IMR-90 (cell line): ENCODE measurements around the gene STMN3. TPM values are rescaled to one million over a fixed set of nuclear protein-coding genes. Genes with fewer than 3 reads are reported as not detected.
A peak's percentile ranks its signal among the peaks of the same experiment; 100 is the strongest.

Source experiments
- ATAC-seq: fragments of 200-7000 bp; cut with Tn5 transposase; 2 replicates; pipeline ENCODE4 v1.9.1; 2020; ENCODE audit warnings: low read depth, mild to moderate bottlenecking, moderate library complexity
- BruUV-seq: library from RNA; stranded (reverse); fragments of 400-500 nt; replicated peaks from 2 replicates; lab custom pipeline; 2021; lab: Mats Ljungman, UMichigan
- CTCF ChIA-PET: fragments of 300-600 bp; formaldehyde crosslinking; extraction: SDS; loops from one replicate; lab custom pipeline; 2021; ENCODE audit warnings: antibody characterized with exemption; lab: Yijun Ruan, JAX
- POLR2A ChIA-PET: fragments of 300-600 bp; sonication (Branson Sonifier 250); formaldehyde crosslinking; loops from one replicate; lab custom pipeline; 2022; ENCODE audit warnings: antibody characterized with exemption; ENCODE audit not compliant: unreplicated experiment; lab: Charles Lee
- DNase-seq: peaks from one replicate; pipeline ENCODE4 v3.0.0; 2013
- H2AFZ ChIP-seq: replicated peaks from 2 replicates; pipeline ENCODE3; 2013; ENCODE audit warnings: low read length, mild to moderate bottlenecking; ENCODE audit not compliant: poor library complexity
- H2AK5ac ChIP-seq: 2 replicates; pipeline ENCODE4 v1.6.1; 2013; ENCODE audit warnings: low read depth, low read length, inconsistent platforms
- H2AK9ac ChIP-seq: replicated peaks from 2 replicates; pipeline ENCODE3; 2013; ENCODE audit warnings: mild to moderate bottlenecking, low read depth, low read length, moderate library complexity; ENCODE audit not compliant: poor library complexity
- H2BK120ac ChIP-seq: 2 replicates; pipeline ENCODE4 v1.6.1; 2013; ENCODE audit warnings: low read depth, low read length, inconsistent platforms
- H2BK15ac ChIP-seq: 3 replicates; pipeline ENCODE4 v1.6.1; 2013; ENCODE audit warnings: low read depth, low read length, inconsistent platforms
- H2BK20ac ChIP-seq: 2 replicates; pipeline ENCODE4 v1.6.1; 2013; ENCODE audit warnings: low read depth, mild to moderate bottlenecking, inconsistent platforms, low read length, moderate library complexity
- H2BK5ac ChIP-seq: 2 replicates; pipeline ENCODE4 v1.6.1; 2013; ENCODE audit warnings: mild to moderate bottlenecking, low read depth, low read length, inconsistent platforms; ENCODE audit not compliant: poor library complexity, severe bottlenecking
- H3K14ac ChIP-seq: replicated peaks from 2 replicates; pipeline ENCODE4 v1.6.1; 2013; ENCODE audit warnings: low read depth, low read length, inconsistent platforms
- H3K18ac ChIP-seq: 2 replicates; pipeline ENCODE4 v1.6.1; 2013; ENCODE audit warnings: low read depth, low read length, control low read depth
- H3K23ac ChIP-seq: 2 replicates; pipeline ENCODE4 v1.6.1; 2013; ENCODE audit warnings: low read depth, low read length, inconsistent platforms
- H3K27ac ChIP-seq: 2 replicates; pipeline ENCODE4 v1.5.1; 2013; ENCODE audit warnings: mild to moderate bottlenecking, control low read depth, low read length; ENCODE audit not compliant: insufficient read depth
- H3K27me3 ChIP-seq: 2 replicates; pipeline ENCODE4 v1.6.1; 2013; ENCODE audit warnings: low read length; ENCODE audit not compliant: control insufficient read depth, insufficient read depth
- H3K36me3 ChIP-seq: 2 replicates; pipeline ENCODE4 v1.6.1; 2013; ENCODE audit warnings: low read length, mixed read lengths; ENCODE audit not compliant: control insufficient read depth, insufficient read depth
- H3K4ac ChIP-seq: 2 replicates; pipeline ENCODE4 v1.6.1; 2013; ENCODE audit warnings: low read depth, low read length, inconsistent platforms
- H3K4me1 ChIP-seq: 2 replicates; pipeline ENCODE4 v1.6.1; 2013; ENCODE audit warnings: low read length, mixed read lengths; ENCODE audit not compliant: control insufficient read depth, insufficient read depth
- H3K4me2 ChIP-seq: 2 replicates; pipeline ENCODE4 v1.6.1; 2013; ENCODE audit warnings: low read depth, mild to moderate bottlenecking, control low read depth, low read length, moderate library complexity
- H3K4me3 ChIP-seq: 2 replicates; pipeline ENCODE4 v1.5.1; 2013; ENCODE audit warnings: low read depth, mild to moderate bottlenecking, control low read depth, low read length, moderate library complexity; ENCODE audit not compliant: insufficient read depth
- H3K56ac ChIP-seq: 2 replicates; pipeline ENCODE4 v1.6.1; 2013; ENCODE audit warnings: low read length, inconsistent platforms; ENCODE audit not compliant: insufficient read depth; ENCODE audit errors: extremely low read depth
- H3K79me1 ChIP-seq, 2 experiments: 2 replicates each; pipeline ENCODE4 v1.6.1; 2013; ENCODE audit warnings: low read length in 2 of 2, inconsistent platforms in 1 of 2, low read depth in 1 of 2
- H3K9ac ChIP-seq: 2 replicates; pipeline ENCODE4 v1.6.1; 2013; ENCODE audit warnings: low read depth, low read length, control low read depth
- H3K9me1 ChIP-seq: 2 replicates; pipeline ENCODE4 v1.6.1; 2013; ENCODE audit warnings: low read length, inconsistent platforms; ENCODE audit not compliant: insufficient read depth
- H3K9me3 ChIP-seq: 2 replicates; pipeline ENCODE4 v1.6.1; 2013; ENCODE audit warnings: low read length; ENCODE audit not compliant: control insufficient read depth, insufficient read depth
- H4K20me1 ChIP-seq: 2 replicates; pipeline ENCODE4 v1.6.1; 2013; ENCODE audit warnings: low read length, inconsistent platforms; ENCODE audit not compliant: insufficient read depth
- H4K5ac ChIP-seq: 2 replicates; pipeline ENCODE4 v1.6.1; 2013; ENCODE audit warnings: mild to moderate bottlenecking, low read depth, low read length, control low read depth
- H4K8ac ChIP-seq, 2 experiments: 2 replicates each; pipeline ENCODE4 v1.6.1; 2013; ENCODE audit warnings: low read depth in 2 of 2, low read length in 2 of 2, control low read depth in 1 of 2, inconsistent platforms in 1 of 2
- H4K91ac ChIP-seq: 2 replicates; pipeline ENCODE4 v1.6.1; 2013; ENCODE audit warnings: low read depth, low read length, inconsistent platforms; ENCODE audit not compliant: insufficient read depth
- MAFK ChIP-seq: IDR thresholded peaks from 2 replicates; pipeline ENCODE4 v1.6.1; 2012; ENCODE audit warnings: low read depth, low read length, improper control_type of control experiment
- RCOR1 ChIP-seq: IDR thresholded peaks from 2 replicates; pipeline ENCODE4 v1.6.1; 2012; ENCODE audit warnings: mild to moderate bottlenecking, low read length, improper control_type of control experiment; ENCODE audit not compliant: insufficient replicate concordance
- SMC3 ChIP-seq: fragments of 150-350 bp; IDR thresholded peaks from 2 replicates; pipeline ENCODE4 v1.6.1; 2016; ENCODE audit warnings: low read depth, mild to moderate bottlenecking, antibody characterized with exemption, low read length, moderate library complexity
- WGBS, 2 experiments: methylation state at CpG; one replicate each; pipeline versions ENCODE4 v1.1.5 to v1.1.7; 2013; ENCODE audit warnings: missing lambda C conversion rate in 2 of 2; ENCODE audit not compliant: insufficient read length in 1 of 2; ENCODE audit errors: extremely low coverage in 2 of 2; 5-methylcytosine and 5-hydroxymethylcytosine counted together
- dilution Hi-C: fragments of 300-500 bp; cut with HindIII; formaldehyde crosslinking; loops from one replicate; pipeline ENCODE4 v1.14.3; 2018; ENCODE audit warnings: low sequenced_read_pairs; ENCODE audit not compliant: unreplicated experiment
- in situ Hi-C: fragments of 300-500 bp; cut with MboI; formaldehyde crosslinking; loops from 3 replicates; pipeline ENCODE4 v1.14.3; 2019; ENCODE audit warnings: low sequenced_read_pairs, inconsistent platforms, mixed read lengths
- intact Hi-C: fragments of 100-400 bp; cut with micrococcal nuclease; formaldehyde crosslinking; loops from 2 replicates; pipeline ENCODE4 v1.10.0; 2022
- polyA plus RNA-seq, 3 experiments: library from polyadenylated mRNA; depleted of rRNA; stranded (reverse); fragments of >200 nt; gene quantifications; 2 replicates each; pipeline ENCODE4 v1.2.3, GENCODE V29; 2012; ENCODE audit warnings: low replicate concordance in 1 of 3
- total RNA-seq: library from RNA; depleted of rRNA; stranded (reverse); fragments of >200 nt; gene quantifications from 2 replicates; pipeline ENCODE4 v1.2.3, GENCODE V29; 2012
- TF ChIP-seq, protein P1 (sequence below): fragments of 150-350 bp; IDR thresholded peaks from 2 replicates; pipeline ENCODE4 v1.6.1; 2016; ENCODE audit warnings: low read depth, mild to moderate bottlenecking, low read length, moderate library complexity, borderline replicate concordance

The STMN3 gene
- total and polyA plus RNA-seq, 2 of the 4 experiments (the other 2 are of a cell fraction) = 20.3 to 62.3 TPM

- in situ Hi-C loops = no loop called here
These were observed 34.1 kb downstream of the STMN3 start for GRCh38 chr20:63619086-63619485.

More at GRCh38 chr20:63619086-63619485, 34.1 kb downstream of the STMN3 start:
- H3K18ac ChIP-seq = no peak overlapping the region
- ChIA-PET POLR2A (no interaction called here), CTCF (no interaction called here)
- H4K91ac ChIP-seq = no peak overlapping the region
- peaks cover 3% of the 10 kb centered on the region; the same call in 1 of the 2 replicates for H3K9me1 ChIP-seq
- no peak overlapping the region for H3K4me3 ChIP-seq
- H2AFZ ChIP-seq = peak overlapping the region; percentile 17
- 96% methylated on average over 5 of the region's 16 CpGs; no CpG with 5 or more reads in 1 of the 2 experiments for WGBS, 2 experiments
- peaks cover 34% of the 10 kb centered on the region for H3K36me3 ChIP-seq
- no peak overlapping the region for H4K5ac ChIP-seq
- peaks cover 22% of the 10 kb centered on the region for H4K20me1 ChIP-seq
- no peak overlapping the region for H2BK120ac ChIP-seq
- H3K56ac ChIP-seq = no peak overlapping the region
- intact Hi-C loops = no loop called here
- H3K4ac ChIP-seq = no peak overlapping the region
- no peak for DNase-seq
- H2BK15ac ChIP-seq = no peak overlapping the region
- H2BK5ac ChIP-seq = no peak overlapping the region
- no peak overlapping the region for H4K8ac ChIP-seq
- H3K27me3 ChIP-seq = no peaks in the 10 kb centered on the region
- dilution Hi-C loops = no loop called here
- H3K14ac ChIP-seq = no peak overlapping the region
- ATAC-seq = no peak
- no peak overlapping the region for H2AK5ac ChIP-seq
- no peak overlapping the region for H3K23ac ChIP-seq
- no peak for TF ChIP-seq RCOR1
- no peak for TF ChIP-seq SMC3
- TF ChIP-seq, protein P1, sequence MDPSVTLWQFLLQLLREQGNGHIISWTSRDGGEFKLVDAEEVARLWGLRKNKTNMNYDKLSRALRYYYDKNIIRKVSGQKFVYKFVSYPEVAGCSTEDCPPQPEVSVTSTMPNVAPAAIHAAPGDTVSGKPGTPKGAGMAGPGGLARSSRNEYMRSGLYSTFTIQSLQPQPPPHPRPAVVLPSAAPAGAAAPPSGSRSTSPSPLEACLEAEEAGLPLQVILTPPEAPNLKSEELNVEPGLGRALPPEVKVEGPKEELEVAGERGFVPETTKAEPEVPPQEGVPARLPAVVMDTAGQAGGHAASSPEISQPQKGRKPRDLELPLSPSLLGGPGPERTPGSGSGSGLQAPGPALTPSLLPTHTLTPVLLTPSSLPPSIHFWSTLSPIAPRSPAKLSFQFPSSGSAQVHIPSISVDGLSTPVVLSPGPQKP = no peak
- TF ChIP-seq MAFK = no peak
- BruUV-seq = no TSS peak
- peak overlapping the region; percentile 28 for H2AK9ac ChIP-seq
- no peak overlapping the region for H2BK20ac ChIP-seq
- H3K9me3 ChIP-seq = no peaks in the 10 kb centered on the region
- no peak overlapping the region for H3K27ac ChIP-seq
- no peak overlapping the region for H3K9ac ChIP-seq
- peaks cover 29 to 74% of the 10 kb centered on the region in 2 experiments for H3K79me1 ChIP-seq
- no peak overlapping the region for H3K4me2 ChIP-seq
- no peaks in the 10 kb centered on the region for H3K4me1 ChIP-seq
